Measurements from ENCODE around the gene OSTN.
"Not testable (repeated sequence)": the region's sequence is repeated elsewhere in the genome, so short reads cannot be mapped to it uniquely, and the experiment has no call there.

Gene OSTN

GRCh38 chr3:191268737-191269136, 69.7 kb downstream of the OSTN start:
- ATAC-seq = no peak
- DNase-seq = no peak

- ATAC-seq (no peak), DNase-seq (no peak)
These were observed 70.4 kb downstream of the OSTN start for GRCh38 chr3:191269289-191270085.

- DNase-seq, ATAC-seq: not testable (repeated sequence)
These were observed 76.2 kb downstream of the OSTN start for GRCh38 chr3:191275244-191275643.

- no peak for DNase-seq
- ATAC-seq = no peak
These were observed 76.7 kb downstream of the OSTN start for GRCh38 chr3:191275751-191276150.

GRCh38 chr3:191280111-191280510, 81.1 kb downstream of the OSTN start:
- ATAC-seq = no peak

GRCh38 chr3:191280882-191281281, 81.8 kb downstream of the OSTN start:
- ATAC-seq = no peak

More at GRCh38 chr3:191280111-191280510, 81.1 kb downstream of the OSTN start:
- no peak for DNase-seq

GRCh38 chr3:191282251-191283185, 83.5 kb downstream of the OSTN start:
- DNase-seq = no peak

More at GRCh38 chr3:191280882-191281281, 81.8 kb downstream of the OSTN start:
- DNase-seq = no peak

GRCh38 chr3:191283400-191283799, 84.4 kb downstream of the OSTN start:
- ATAC-seq (no peak), DNase-seq (no peak)

More at GRCh38 chr3:191282251-191283185, 83.5 kb downstream of the OSTN start:
- ATAC-seq = no peak

- DNase-seq (no peak), ATAC-seq (no peak)
These were observed 91.4 kb downstream of the OSTN start for GRCh38 chr3:191290311-191291025.

- ATAC-seq (no peak), DNase-seq (no peak)
These were observed 93.4 kb downstream of the OSTN start for GRCh38 chr3:191292243-191293015.

- ATAC-seq (no peak), DNase-seq (no peak)
These were observed 95.2 kb downstream of the OSTN start for GRCh38 chr3:191294291-191294690.

GRCh38 chr3:191296041-191296541, 97.0 kb downstream of the OSTN start:
- peak; percentile 36 for ATAC-seq
- no peak for DNase-seq

- DNase-seq (no peak), ATAC-seq (no peak)
These were observed 99.8 kb downstream of the OSTN start for GRCh38 chr3:191298846-191299245.

- ATAC-seq (peak; percentile 39), DNase-seq (no peak)
These were observed 101.4 kb downstream of the OSTN start for GRCh38 chr3:191300422-191300821.

GRCh38 chr3:191301017-191301416, 102.0 kb downstream of the OSTN start:
- ATAC-seq (no peak), DNase-seq (no peak)

GRCh38 chr3:191301782-191302411, 102.9 kb downstream of the OSTN start:
- ATAC-seq (no peak), DNase-seq (no peak)

GRCh38 chr3:191302451-191302850, 103.4 kb downstream of the OSTN start:
- ATAC-seq (no peak), DNase-seq (no peak)

- no peak for DNase-seq
- ATAC-seq = no peak
These were observed 104.6 kb downstream of the OSTN start for GRCh38 chr3:191303596-191303995.

- DNase-seq = no peak
- ATAC-seq = no peak
These were observed 107.4 kb downstream of the OSTN start for GRCh38 chr3:191306428-191306827.

GRCh38 chr3:191307341-191307740, 108.3 kb downstream of the OSTN start:
- DNase-seq = no peak
- ATAC-seq = no peak

GRCh38 chr3:191313296-191313695, 114.3 kb downstream of the OSTN start:
- ATAC-seq (no peak), DNase-seq (no peak)

Measured in stimulated activated naive CD8-positive, alpha-beta T cell treated with anti-CD3 and anti-CD28 coated beads, Interleukin-15, Interleukin-2, amounts not matched to agents 100 U/mL and 50 U/mL, for 24 hours (primary cell).